RPMI7951 (cell line): ENCODE data around the gene CTCF. TPM values are rescaled to one million over a fixed set of nuclear protein-coding genes. Genes with fewer than 3 reads are reported as not detected.

Experiments used
- DNase-seq: peaks from one replicate; pipeline ENCODE4 v3.0.0-alpha.2; 2012; ENCODE audit warnings: low read depth
- total RNA-seq: library from RNA; depleted of rRNA; stranded (reverse); fragments of >200 nt; shearing (Covaris generic); gene quantifications from 2 replicates; pipeline ENCODE4 v1.2.3, GENCODE V29; 2014

Gene CTCF
- total RNA-seq, 1 experiment from 2014 or later: 29.6 TPM

GRCh38 chr16:67534431-67534830, 27.9 kb upstream of the CTCF start:
- DNase-seq: no peak

- DNase-seq: no peak
Observed at GRCh38 chr16:67535201-67535600, 27.1 kb upstream of the CTCF start.

GRCh38 chr16:67537270-67537635, 25.1 kb upstream of the CTCF start:
- DNase-seq: no peak

GRCh38 chr16:67537636-67538591, 24.4 kb upstream of the CTCF start:
- no peak for DNase-seq

- peak; percentile 31 for DNase-seq
Observed at GRCh38 chr16:67538666-67539101, 23.6 kb upstream of the CTCF start.

GRCh38 chr16:67539271-67539670, 23.1 kb upstream of the CTCF start:
- DNase-seq: no peak

GRCh38 chr16:67539691-67540635, 22.4 kb upstream of the CTCF start:
- no peak for DNase-seq

- DNase-seq: no peak
Observed at GRCh38 chr16:67540756-67541155, 21.6 kb upstream of the CTCF start.

- DNase-seq: no peak
Observed at GRCh38 chr16:67541391-67542263, 20.7 kb upstream of the CTCF start.

- DNase-seq: peak; percentile 76
Observed at GRCh38 chr16:67542464-67542863, 19.9 kb upstream of the CTCF start.

GRCh38 chr16:67543036-67543435, 19.3 kb upstream of the CTCF start:
- DNase-seq: no peak

- DNase-seq: no peak
Observed at GRCh38 chr16:67543582-67543981, 18.7 kb upstream of the CTCF start.

GRCh38 chr16:67544329-67544841, 17.9 kb upstream of the CTCF start:
- DNase-seq: no peak

- DNase-seq: no peak
Observed at GRCh38 chr16:67544844-67545664, 17.3 kb upstream of the CTCF start.

- DNase-seq: no peak
Observed at GRCh38 chr16:67545665-67546024, 16.7 kb upstream of the CTCF start.

GRCh38 chr16:67546091-67546501, 16.2 kb upstream of the CTCF start:
- no peak for DNase-seq

- peak; percentile 58 for DNase-seq
Observed at GRCh38 chr16:67546761-67547422, 15.4 kb upstream of the CTCF start.

- no peak for DNase-seq
Observed at GRCh38 chr16:67547423-67548264, 14.7 kb upstream of the CTCF start.
